GM19372 (cell line): ENCODE data around the gene PDSS2.
"Not testable (repeated sequence)": the region's sequence is repeated elsewhere in the genome, so short reads cannot be mapped to it uniquely, and the experiment has no call there.

Experiments used
- ATAC-seq: cut with Tn5 transposase; IDR thresholded peaks from one replicate; pipeline ENCODE4 v1.9.1; 2021; ENCODE audit warnings: mild to moderate bottlenecking, low read depth, moderate library complexity; ENCODE audit not compliant: unreplicated experiment

The PDSS2 gene

GRCh38 chr6:107475360-107475759 is 16.0 kb upstream of the PDSS2 start:
- not testable (repeated sequence) for ATAC-seq

GRCh38 chr6:107473660-107474059 is 14.3 kb upstream of the PDSS2 start:
- ATAC-seq = no peak

DNA sequence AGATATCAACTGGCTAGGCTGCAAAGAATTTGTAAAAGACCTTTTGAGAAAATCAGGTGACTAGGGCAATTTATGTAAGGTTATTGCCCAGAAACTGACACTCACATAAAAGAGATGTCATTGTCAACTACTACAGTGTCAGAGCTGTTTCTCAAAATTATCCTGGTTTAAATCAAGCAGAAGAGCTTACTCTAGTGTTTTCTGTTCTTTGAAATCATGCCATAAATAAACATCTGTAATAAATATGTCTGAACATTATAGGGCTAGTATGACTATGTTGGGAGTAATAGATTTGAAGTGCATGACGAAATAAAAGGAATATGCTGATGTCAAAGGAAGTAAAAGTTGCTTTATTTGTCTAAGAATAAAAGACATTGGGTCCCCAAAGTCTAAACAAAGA is 11.0 kb upstream of the PDSS2 start:
- ATAC-seq = no peak

DNA sequence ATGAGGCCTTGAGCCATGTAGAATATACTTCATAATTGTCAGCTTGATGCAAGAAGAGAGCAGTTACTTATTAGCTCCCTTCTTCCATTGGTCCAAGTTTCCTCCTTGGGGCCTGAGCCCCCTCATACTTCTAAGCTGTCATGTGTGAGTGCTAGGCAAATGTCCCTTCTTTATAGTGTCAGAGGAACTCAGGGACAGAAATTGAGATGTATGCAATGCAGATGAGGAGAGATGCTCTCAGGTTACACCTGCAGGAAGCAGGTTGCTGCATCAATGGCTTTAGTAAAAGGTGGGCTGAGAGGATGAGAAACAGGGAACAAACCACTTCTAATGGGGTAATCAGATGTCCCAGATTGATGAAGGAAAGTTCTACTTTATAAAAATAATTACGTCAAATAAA is 6.7 kb upstream of the PDSS2 start:
- no peak for ATAC-seq

- no peak for ATAC-seq
Measured at GRCh38 chr6:107460083-107460631, 793 bp upstream of the PDSS2 start.

DNA sequence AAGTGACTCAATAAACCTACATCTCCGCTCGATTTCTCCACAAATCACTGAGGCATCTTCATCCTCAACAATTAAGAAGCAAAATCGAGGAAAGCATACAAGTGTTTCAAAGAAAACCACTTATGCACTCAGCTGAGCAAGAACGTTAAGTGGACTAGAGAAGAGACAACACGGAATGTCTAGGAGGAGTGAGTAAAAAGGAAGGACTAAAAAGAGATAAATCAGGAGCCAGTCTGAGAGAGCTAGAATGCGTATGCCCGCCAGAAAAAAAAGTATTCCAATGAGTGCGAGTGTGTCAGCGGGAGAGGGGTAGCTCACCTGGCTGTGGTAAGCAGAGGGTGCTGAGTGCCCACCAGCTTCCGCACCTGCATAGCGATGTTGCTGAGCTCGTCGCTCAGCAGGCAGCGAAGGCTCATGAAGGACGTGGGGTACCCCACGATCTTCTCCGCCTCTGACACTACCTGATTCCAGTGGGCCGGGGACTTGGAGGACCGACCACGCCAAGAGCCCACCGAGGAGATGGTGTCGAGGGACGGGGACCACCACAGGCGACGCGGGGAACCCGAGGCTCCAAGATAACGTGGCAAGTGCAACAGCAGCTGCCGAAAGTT is 587 bp downstream of the PDSS2 start:
- ATAC-seq = peak; percentile 20

GRCh38 chr6:107448776-107449175 is 10.6 kb downstream of the PDSS2 start:
- ATAC-seq = no peak

DNA sequence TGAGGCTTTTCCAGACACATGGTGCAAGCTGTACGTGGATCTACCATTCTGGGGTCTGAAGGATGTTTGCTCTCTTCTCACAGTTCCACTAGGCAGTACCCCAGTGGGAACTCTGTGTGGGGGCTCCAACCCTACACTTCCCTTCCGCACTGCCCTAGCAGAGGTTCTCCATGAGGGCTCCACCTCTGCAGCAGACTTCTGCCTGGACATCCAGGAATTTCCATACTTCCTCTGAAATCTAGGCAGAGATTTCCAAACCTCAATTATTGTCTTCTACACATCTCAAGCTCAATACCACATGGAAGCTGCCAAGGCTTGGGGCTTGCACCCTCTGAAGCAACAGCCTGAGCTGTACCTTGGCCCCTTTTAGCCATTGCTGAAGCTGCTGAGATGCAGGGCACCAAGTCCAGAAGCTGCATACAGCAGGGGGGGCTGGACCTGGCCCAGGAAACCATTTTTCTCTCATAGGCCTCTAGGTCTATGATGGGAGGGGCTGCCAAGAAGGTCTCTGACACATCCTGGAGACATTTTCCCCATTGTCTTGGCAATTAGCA is 11.6 kb downstream of the PDSS2 start:
- no peak for ATAC-seq

DNA sequence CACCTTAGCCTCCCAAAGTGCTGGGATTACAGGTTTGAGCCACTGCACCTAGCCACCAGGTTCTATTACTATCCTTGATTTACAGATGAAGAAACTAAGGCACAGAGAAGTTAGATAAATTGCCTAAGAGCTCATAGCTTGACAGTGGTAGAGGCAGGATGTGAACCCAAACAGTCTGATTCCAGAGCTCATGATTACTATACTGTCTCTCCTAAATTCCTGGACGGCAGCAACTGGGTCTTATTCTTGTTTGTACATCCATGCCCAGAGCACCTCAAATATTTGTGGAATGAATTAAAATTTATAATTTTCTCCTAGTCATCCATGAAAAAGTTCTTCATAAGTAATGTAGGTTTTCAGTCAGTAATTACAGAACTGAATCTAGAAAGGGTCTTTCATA is 15.1 kb downstream of the PDSS2 start:
- ATAC-seq = no peak

DNA sequence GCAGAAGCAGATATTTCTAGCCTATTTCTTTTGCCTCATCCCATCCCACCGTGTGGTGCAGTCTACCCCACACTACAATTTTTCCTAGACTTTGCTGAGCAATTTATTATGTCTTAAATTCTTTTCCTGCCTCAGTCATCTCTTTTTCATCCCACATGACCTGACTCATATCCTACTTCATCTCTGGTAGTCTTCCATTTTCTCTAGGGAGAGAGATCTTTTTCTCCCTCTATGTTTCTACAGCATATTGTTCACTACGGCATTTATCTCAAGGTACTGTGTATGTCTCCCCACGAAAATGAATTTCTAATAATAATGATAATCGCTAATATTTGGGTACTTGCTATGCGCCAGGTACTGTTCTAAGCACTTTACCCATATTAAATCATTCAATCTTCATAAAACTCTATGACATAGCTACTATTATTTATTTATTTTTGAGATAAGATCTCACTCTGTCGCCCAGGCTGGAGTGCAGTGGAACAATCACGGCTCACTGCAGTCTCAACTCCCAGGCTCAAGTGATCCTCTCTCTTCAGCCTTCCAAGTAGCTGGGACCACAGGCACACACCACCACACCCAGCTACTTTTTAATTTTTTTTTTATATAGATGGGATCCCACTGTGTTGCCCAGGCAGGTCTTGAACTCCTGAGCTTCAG is 15.6 kb downstream of the PDSS2 start:
- ATAC-seq = no peak

DNA sequence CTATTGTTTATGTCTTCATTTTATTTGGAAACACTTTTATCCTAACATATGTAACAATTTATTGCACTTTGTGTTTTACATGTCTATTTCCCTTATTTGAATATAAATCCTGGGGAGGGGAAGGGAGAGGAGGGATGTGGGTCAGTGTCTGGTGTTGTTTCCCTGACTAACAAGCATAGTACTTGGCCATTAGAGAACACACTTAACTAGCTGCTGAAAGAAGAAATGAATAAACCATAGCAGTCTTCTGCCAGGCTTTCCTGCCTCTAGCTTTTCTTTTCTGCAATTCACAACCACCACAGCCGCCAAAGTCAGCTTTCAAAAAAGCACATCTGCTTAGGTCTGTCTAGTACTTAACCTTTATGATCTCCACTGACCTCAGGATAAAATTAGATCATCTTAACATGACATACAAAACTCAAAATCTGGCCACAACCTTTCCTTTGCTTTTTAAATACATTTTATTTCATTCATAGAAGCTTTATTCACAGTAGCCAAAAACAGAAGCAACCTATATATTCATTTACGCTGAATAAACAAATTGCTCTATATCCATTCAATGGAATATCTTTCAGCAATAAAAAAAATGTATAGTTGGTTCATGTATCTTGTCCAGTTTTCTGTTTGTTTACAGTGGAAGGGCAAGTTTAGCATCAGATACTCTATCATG is 16.3 kb downstream of the PDSS2 start:
- no peak for ATAC-seq

DNA sequence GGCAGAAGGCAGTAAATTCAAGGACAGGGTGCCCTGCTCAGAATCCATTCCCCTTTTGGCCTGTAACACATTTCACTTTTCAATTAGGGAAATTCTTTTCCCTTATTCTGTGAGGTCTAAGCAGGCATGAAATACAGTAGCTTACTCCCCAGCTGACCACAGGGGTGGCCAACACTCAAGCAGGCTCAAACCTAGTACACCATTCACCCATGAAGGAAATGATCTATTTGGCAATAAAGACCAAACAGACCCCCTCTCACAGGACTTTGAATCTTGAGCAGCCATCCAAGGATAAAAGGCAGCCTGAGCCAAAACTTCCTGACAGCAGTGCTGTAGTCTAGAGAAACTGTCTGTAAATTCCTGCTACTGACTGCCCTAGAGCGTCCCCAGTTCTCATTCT is 17.7 kb downstream of the PDSS2 start:
- no peak for ATAC-seq

DNA sequence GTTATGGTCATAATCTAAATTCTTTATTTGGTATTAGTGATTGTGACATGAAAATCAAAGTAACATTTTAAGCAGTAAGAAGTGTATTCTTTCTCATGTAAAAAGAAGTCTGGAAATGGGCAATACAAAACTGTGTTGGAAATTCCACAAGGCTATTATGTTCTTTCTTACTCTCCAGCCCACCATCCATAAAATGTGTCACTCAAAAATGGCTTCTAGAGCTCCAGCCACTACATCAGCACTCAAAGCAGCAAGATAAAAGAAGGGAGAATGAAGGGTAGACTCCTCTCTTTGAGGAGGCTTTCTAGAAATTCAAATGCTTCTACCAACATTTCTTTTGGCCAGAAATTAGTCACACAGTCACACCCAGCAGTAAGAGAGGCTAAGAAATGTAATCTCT is 18.4 kb downstream of the PDSS2 start:
- ATAC-seq = no peak

- no peak for ATAC-seq
Measured at GRCh38 chr6:107439406-107439805, 20.0 kb downstream of the PDSS2 start.

GRCh38 chr6:107437691-107438090 is 21.7 kb downstream of the PDSS2 start:
- ATAC-seq = no peak

GRCh38 chr6:107436881-107437280 is 22.5 kb downstream of the PDSS2 start:
- no peak for ATAC-seq

DNA sequence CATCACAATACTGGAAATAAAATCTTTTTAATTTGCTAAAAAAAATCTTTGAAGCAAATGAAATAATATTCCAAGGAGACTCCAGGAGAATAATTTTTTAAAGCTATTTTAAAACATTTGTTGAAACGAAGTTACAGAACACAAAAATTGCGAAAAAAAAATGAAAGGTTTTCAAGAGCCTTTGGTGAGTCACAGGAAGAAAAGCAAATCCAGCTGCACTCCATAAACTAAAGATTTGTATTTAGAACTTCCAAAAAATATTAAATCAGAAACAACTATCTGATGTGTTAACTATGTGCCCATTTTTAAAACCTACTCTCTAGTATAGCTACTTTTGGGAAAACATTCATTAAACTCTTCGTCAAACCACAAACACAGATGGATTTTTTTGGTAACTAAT is 23.6 kb downstream of the PDSS2 start:
- ATAC-seq = no peak

DNA sequence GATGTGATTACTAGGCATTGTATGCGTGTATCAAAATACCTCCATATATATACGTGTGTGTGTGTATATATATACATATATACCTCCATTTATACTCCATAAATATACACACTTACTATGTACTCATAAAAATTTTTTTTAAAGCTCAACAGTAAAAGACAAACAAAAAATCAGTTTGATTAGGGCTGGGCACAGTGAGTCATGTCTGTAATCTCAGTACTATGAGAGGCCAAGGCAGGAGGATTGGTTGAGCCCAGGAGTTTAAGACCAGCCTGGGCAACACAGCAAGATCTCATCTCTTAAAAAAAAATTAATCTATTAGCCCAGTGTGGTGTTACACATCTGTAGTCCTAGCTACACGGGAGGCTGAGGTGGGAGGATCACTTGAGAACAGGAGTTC is 24.6 kb downstream of the PDSS2 start:
- ATAC-seq = no peak

GRCh38 chr6:107425951-107426350 is 33.4 kb downstream of the PDSS2 start:
- not testable (repeated sequence) for ATAC-seq

DNA sequence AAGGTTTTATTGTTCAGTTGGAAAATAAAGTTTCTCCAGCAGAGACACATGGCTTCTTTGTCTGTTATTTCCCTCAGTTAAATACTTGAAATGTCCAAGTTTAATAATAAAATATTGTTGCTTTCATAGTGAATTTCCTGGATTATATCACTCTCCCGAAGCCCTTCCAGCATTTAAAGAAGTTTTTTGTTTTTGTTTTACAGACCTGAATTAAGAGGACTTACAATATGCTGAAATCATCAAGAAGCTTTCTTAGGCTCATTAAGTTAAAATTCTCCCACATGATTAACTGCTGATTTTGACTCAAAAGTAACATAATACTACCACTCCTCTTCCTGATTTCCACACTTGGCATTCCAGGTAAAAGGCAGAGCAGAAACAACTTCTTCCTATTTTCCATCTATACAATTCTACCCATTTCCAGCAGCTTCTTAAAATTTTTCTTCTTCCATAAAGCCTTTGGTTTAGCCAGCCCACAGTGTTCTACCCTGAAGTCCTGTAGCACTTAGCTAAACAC is 35.8 kb downstream of the PDSS2 start:
- no peak for ATAC-seq

- ATAC-seq = no peak
Measured at GRCh38 chr6:107421696-107422256, 37.6 kb downstream of the PDSS2 start.
